H1 (cell line): Measurements from ENCODE around the gene ING5. TPM values are rescaled to one million over a fixed set of nuclear protein-coding genes. Genes with fewer than 3 reads are reported as not detected.

Experiments
- CTCF ChIA-PET: fragments of 300-600 bp; sonication (Branson Sonifier 250); formaldehyde crosslinking; loops from one replicate; lab custom pipeline; 2021; ENCODE audit not compliant: partially characterized antibody; lab: Charles Lee
- POLR2A ChIA-PET: fragments of 300-600 bp; sonication (Branson Sonifier 250); formaldehyde crosslinking; loops from one replicate; lab custom pipeline; 2021; ENCODE audit warnings: inconsistent platforms; ENCODE audit not compliant: partially characterized antibody; lab: Charles Lee
- DNase-seq, 2 experiments: peaks; one replicate each; pipeline versions ENCODE4 v3.0.0 to v3.0.0-alpha.2; 2010 to 2022; ENCODE audit warnings: low spot score in 2 of 2, low read depth in 1 of 2, mixed read lengths in 1 of 2
- FAIRE-seq: peaks from 2 replicates; lab custom pipeline; 2011; peaks lifted over from hg19 to GRCh38; lab: Jason Lieb, UNC
- H2AFZ ChIP-seq: 2 replicates; pipeline ENCODE4 v1.8.1; 2012; ENCODE audit warnings: low read length, inconsistent platforms
- H2AK5ac ChIP-seq: 2 replicates; pipeline ENCODE4 v1.6.1; 2013; ENCODE audit warnings: low read depth, low read length
- H2BK120ac ChIP-seq: replicated peaks from 2 replicates; pipeline ENCODE3; 2013; ENCODE audit warnings: low read depth, low read length, inconsistent platforms
- H2BK12ac ChIP-seq: 2 replicates; pipeline ENCODE4 v1.6.1; 2013; ENCODE audit warnings: low read depth, low read length
- H2BK15ac ChIP-seq: 2 replicates; pipeline ENCODE4 v1.6.1; 2013; ENCODE audit warnings: low read length
- H2BK20ac ChIP-seq: 2 replicates; pipeline ENCODE4 v1.6.1; 2013; ENCODE audit warnings: low read length
- H2BK5ac ChIP-seq: 2 replicates; pipeline ENCODE4 v1.6.1; 2013; ENCODE audit warnings: low read depth, low read length
- H3K14ac ChIP-seq: 2 replicates; pipeline ENCODE4 v1.6.1; 2013; ENCODE audit warnings: inconsistent platforms; ENCODE audit not compliant: insufficient read length
- H3K18ac ChIP-seq: 2 replicates; pipeline ENCODE4 v1.6.1; 2013; ENCODE audit warnings: low read length; ENCODE audit errors: extremely low read depth
- H3K23ac ChIP-seq: 2 replicates; pipeline ENCODE4 v1.6.1; 2013; ENCODE audit warnings: inconsistent platforms; ENCODE audit not compliant: insufficient read length
- H3K23me2 ChIP-seq: 2 replicates; pipeline ENCODE4 v1.6.1; 2013; ENCODE audit warnings: low read depth, low read length
- H3K27ac ChIP-seq: 2 replicates; pipeline ENCODE4 v1.6.1; 2011; ENCODE audit warnings: low read depth, low read length, inconsistent platforms
- H3K27me3 ChIP-seq, 4 experiments: replicated peaks in 1 of 4; 1 replicate in 1 of 4; 2 replicates in 3 of 4; pipeline versions ENCODE4 v1.6.1 to v1.8.1; 2011 to 2013; ENCODE audit warnings: low read length in 3 of 4, mild to moderate bottlenecking in 3 of 4, inconsistent platforms in 2 of 4, mixed read lengths in 2 of 4, moderate library complexity in 1 of 4; ENCODE audit not compliant: control insufficient read depth in 3 of 4, insufficient read depth in 3 of 4; ENCODE audit errors: extremely low read depth in 1 of 4
- H3K36me3 ChIP-seq, 4 experiments: 2 replicates each; pipeline versions ENCODE4 v1.6.1 to v1.8.1; 2011 to 2013; ENCODE audit warnings: mild to moderate bottlenecking in 4 of 4, low read length in 3 of 4, moderate library complexity in 2 of 4, control low read depth in 1 of 4, inconsistent platforms in 1 of 4; ENCODE audit not compliant: insufficient read depth in 4 of 4, control insufficient read depth in 2 of 4
- H3K4ac ChIP-seq: replicated peaks from 2 replicates; pipeline ENCODE3; 2013; ENCODE audit warnings: low read length, low read depth, mixed read lengths, inconsistent platforms; ENCODE audit not compliant: insufficient read length
- H3K4me1 ChIP-seq, 4 experiments: replicated peaks in 1 of 4; 1 replicate in 1 of 4; 2 replicates in 3 of 4; pipeline versions ENCODE4 v1.6.1 to v1.8.1; 2011 to 2013; ENCODE audit warnings: low read length in 3 of 4, inconsistent platforms in 2 of 4, mixed read lengths in 1 of 4; ENCODE audit not compliant: insufficient read depth in 4 of 4, control insufficient read depth in 3 of 4
- H3K4me2 ChIP-seq, 2 experiments: 2 replicates each; pipeline versions ENCODE4 v1.6.1 to v1.8.1; 2011 to 2013; ENCODE audit warnings: low read depth in 2 of 2, low read length in 2 of 2, control low read depth in 1 of 2, inconsistent platforms in 1 of 2, mild to moderate bottlenecking in 1 of 2; ENCODE audit not compliant: insufficient read depth in 1 of 2
- H3K4me3 ChIP-seq, 4 experiments: fragments of 200-600, 300-600 bp in 1 of 4; sonication (generic), shearing (Covaris generic), sonication (Bioruptor Twin) in 1 of 4; 2 replicates each; pipeline versions ENCODE4 v1.5.1 to v1.8.1; 2011 to 2016; ENCODE audit warnings: low read length in 4 of 4, low read depth in 3 of 4, control low read depth in 2 of 4, inconsistent platforms in 2 of 4, mild to moderate bottlenecking in 2 of 4, mixed read lengths in 1 of 4, moderate library complexity in 1 of 4; ENCODE audit not compliant: insufficient read depth in 2 of 4; ENCODE audit errors: extremely low read depth in 1 of 4
- H3K56ac ChIP-seq: replicated peaks from 2 replicates; pipeline ENCODE3; 2013; ENCODE audit warnings: low read depth, mild to moderate bottlenecking, mixed read lengths, low read length, inconsistent platforms; ENCODE audit not compliant: insufficient read length
- H3K79me1 ChIP-seq: 2 replicates; pipeline ENCODE4 v1.6.1; 2013; ENCODE audit warnings: low read depth, low read length, control low read depth
- H3K79me2 ChIP-seq, 2 experiments: 2 replicates each; pipeline versions ENCODE4 v1.6.1 to v1.8.1; 2012 to 2013; ENCODE audit warnings: low read length in 2 of 2, mild to moderate bottlenecking in 2 of 2, inconsistent platforms in 1 of 2; ENCODE audit not compliant: insufficient read depth in 2 of 2, control insufficient read depth in 1 of 2
- H3K9ac ChIP-seq, 4 experiments: replicated peaks in 1 of 4; 1 replicate in 1 of 4; 2 replicates in 3 of 4; pipeline versions ENCODE4 v1.6.1 to v1.8.1; 2011 to 2013; ENCODE audit warnings: low read depth in 3 of 4, low read length in 3 of 4, control low read depth in 2 of 4, mild to moderate bottlenecking in 2 of 4, moderate library complexity in 2 of 4, inconsistent platforms in 1 of 4; ENCODE audit errors: extremely low read depth in 1 of 4
- H3K9me3 ChIP-seq, 2 experiments: 2 replicates each; pipeline versions ENCODE4 v1.6.1 to v1.8.1; 2012 to 2013; ENCODE audit warnings: mild to moderate bottlenecking in 2 of 2, moderate library complexity in 2 of 2, control low read depth in 1 of 2, inconsistent platforms in 1 of 2, low read depth in 1 of 2, low read length in 1 of 2, mixed read lengths in 1 of 2; ENCODE audit not compliant: insufficient read depth in 2 of 2
- H4K20me1 ChIP-seq, 2 experiments: replicated peaks in 1 of 2; 2 replicates each; pipeline versions ENCODE3 to v1.8.1; 2011 to 2013; ENCODE audit warnings: inconsistent platforms in 2 of 2, low read length in 2 of 2, mild to moderate bottlenecking in 1 of 2; ENCODE audit not compliant: insufficient read depth in 2 of 2, control insufficient read depth in 1 of 2
- H4K5ac ChIP-seq: 2 replicates; pipeline ENCODE4 v1.6.1; 2013; ENCODE audit warnings: low read length, low read depth, mixed read lengths, inconsistent platforms; ENCODE audit not compliant: insufficient read length
- H4K8ac ChIP-seq: 2 replicates; pipeline ENCODE4 v1.8.0; 2013; ENCODE audit warnings: mild to moderate bottlenecking, moderate library complexity, low read length, inconsistent platforms; ENCODE audit not compliant: insufficient read depth; ENCODE audit errors: extremely low read depth
- H4K91ac ChIP-seq: replicated peaks from 2 replicates; pipeline ENCODE3; 2013; ENCODE audit warnings: low read length, mixed read lengths, inconsistent platforms; ENCODE audit not compliant: insufficient read length
- WGBS, 2 experiments: shearing (Covaris generic) in 1 of 2; methylation state at CpG; one replicate each; pipeline versions ENCODE4 v1.1.6 to v1.1.7; 2013 to 2015; ENCODE audit warnings: low lambda C conversion rate in 2 of 2, mixed read lengths in 2 of 2, inconsistent platforms in 1 of 2, low coverage in 1 of 2, missing lambda C conversion rate in 1 of 2; ENCODE audit not compliant: insufficient replicate concordance in 2 of 2, insufficient coverage in 1 of 2, insufficient read length in 1 of 2; ENCODE audit errors: extremely low coverage in 1 of 2, missing lambda C conversion rate in 1 of 2; 5-methylcytosine and 5-hydroxymethylcytosine counted together
- polyA plus RNA-seq, 7 experiments: library from polyadenylated mRNA; depleted of rRNA in 3 of 7; stranded (reverse) in 5 of 7; unstranded in 2 of 7; fragments of >200 nt in 5 of 7; fragments of 200-250 nt in 2 of 7; gene quantifications; 1 replicate in 5 of 7; 2 replicates in 1 of 7; 4 replicates in 1 of 7; pipeline versions ENCODE4 v1.2.1 to v1.2.3, GENCODE V29; 2011 to 2013; ENCODE audit warnings: missing spikeins in 2 of 7, mixed read lengths in 2 of 7
- total RNA-seq: library from RNA; stranded (reverse); fragmentation: NEBNext Ultra II Directional; extraction: Animal tissue kit (Norgen Biotek cat#: 25700); gene quantifications from 2 replicates; pipeline ENCODE4 v1.2.1, GENCODE V29; 2021

ING5 gene
- total and polyA plus RNA-seq, 2 of the 8 experiments (the other 6 are each of a cell fraction or from before 2014, with no cell fraction given), result 41.5 to 47.4 TPM

GRCh38 chr2:241752253-241752652, 50.4 kb downstream of the ING5 start:
- Histone ChIP-seq H3K4ac (no peak overlapping the region), H3K36me3 (no peaks in the 10 kb centered on the region; a peak in 2 of 8 replicates), H3K9ac (no peak overlapping the region), H4K20me1 (peaks cover 0 to 6% of the 10 kb centered on the region in 2 experiments), H3K23me2 (no peaks in the 10 kb centered on the region), H3K79me2 (no peaks in the 10 kb centered on the region), H3K23ac (no peak overlapping the region), H4K5ac (no peak overlapping the region), H2AFZ (no peak overlapping the region), H2BK12ac (no peak overlapping the region), H3K56ac (no peak overlapping the region), H3K9me3 (no peaks in the 10 kb centered on the region), H3K79me1 (no peaks in the 10 kb centered on the region), H3K4me2 (no peak overlapping the region), H3K14ac (no peak overlapping the region), H4K8ac (no peak overlapping the region), H2BK5ac (no peak overlapping the region), H2AK5ac (no peak overlapping the region), H3K27ac (no peak overlapping the region), H3K4me3 (no peak overlapping the region), H4K91ac (no peak overlapping the region), H3K27me3 (no peaks in the 10 kb centered on the region), H2BK120ac (no peak overlapping the region), H2BK15ac (no peak overlapping the region), H3K4me1 (no peaks in the 10 kb centered on the region), H3K18ac (no peak overlapping the region), H2BK20ac (no peak overlapping the region)
- WGBS, 2 experiments, result 95% methylated on average over 14 of the region's 14 CpGs; no CpG with 5 or more reads in 1 of the 2 experiments
- ChIA-PET POLR2A (no interaction called here), CTCF (no interaction called here)
- DNase-seq (no peak), FAIRE-seq (no peak)
